NCI-H128 (cell line): ENCODE data around the gene TNS2.

Source experiments
- DNase-seq: peaks from one replicate; lab custom pipeline; 2025; ENCODE audit not compliant: unreplicated experiment; lab: John Stamatoyannopoulos, UW

Gene TNS2

GRCh38 chr12:53113136-53113705 is 63.4 kb downstream of the TNS2 start:
- DNase-seq = no peak

DNA sequence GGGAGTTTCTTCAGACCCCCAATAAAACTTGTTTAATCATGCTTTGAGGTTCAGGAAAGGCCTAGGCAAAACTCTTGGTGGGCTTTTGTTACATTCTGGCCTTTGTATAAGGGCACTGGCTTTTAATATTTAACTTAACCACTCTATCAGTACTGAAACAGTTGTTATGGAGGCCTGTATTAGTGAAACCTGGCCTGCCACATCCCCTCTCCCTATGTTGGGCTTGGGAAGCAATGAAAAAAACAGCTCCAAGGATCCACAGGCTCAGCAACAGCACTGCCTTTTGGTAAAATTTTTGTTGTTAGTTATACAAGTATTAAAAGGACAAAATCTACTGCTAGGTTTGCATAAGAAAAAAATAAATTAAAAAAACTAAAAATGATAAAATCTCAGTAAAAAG is 64.1 kb downstream of the TNS2 start:
- DNase-seq = no peak
